Subcutaneous abdominal adipose tissue (tissue), 5 donors: ENCODE data around the gene EFCAB12.

ENCODE experiments used
- H3K27ac ChIP-seq: one replicate; pipeline ENCODE4 v1.7.0; 2013; ENCODE audit warnings: low read depth, mild to moderate bottlenecking, inconsistent platforms, low read length, moderate library complexity
- H3K27me3 ChIP-seq, 5 donors: one replicate each; pipeline ENCODE4 v1.7.0; 2013; ENCODE audit warnings: low read length in 5 of 5, inconsistent platforms in 1 of 5; ENCODE audit not compliant: control insufficient read depth in 5 of 5, insufficient read depth in 4 of 5
- H3K36me3 ChIP-seq, 5 donors: one replicate each; pipeline ENCODE4 v1.7.0; 2013; ENCODE audit warnings: low read length in 5 of 5; ENCODE audit not compliant: control insufficient read depth in 5 of 5, insufficient read depth in 5 of 5
- H3K4me1 ChIP-seq, 5 donors: one replicate each; pipeline ENCODE4 v1.7.0; 2013; ENCODE audit warnings: low read length in 5 of 5, mild to moderate bottlenecking in 3 of 5, moderate library complexity in 1 of 5; ENCODE audit not compliant: control insufficient read depth in 5 of 5, insufficient read depth in 5 of 5
- H3K4me3 ChIP-seq, 5 donors: one replicate each; pipeline ENCODE4 v1.7.0; 2013; ENCODE audit warnings: low read length in 5 of 5, low read depth in 1 of 5
- H3K9ac ChIP-seq, 5 donors: one replicate each; pipeline ENCODE4 v1.7.0; 2013; ENCODE audit warnings: low read length in 5 of 5, mild to moderate bottlenecking in 4 of 5, moderate library complexity in 3 of 5
- H3K9me3 ChIP-seq, 5 donors: one replicate each; pipeline ENCODE4 v1.7.0; 2013; ENCODE audit warnings: low read length in 5 of 5; ENCODE audit not compliant: control insufficient read depth in 5 of 5
- donor health status: healthy.
- donor health status: healthy.
- donor health status: healthy.
- donor health status: healthy.
- donor health status: healthy.

EFCAB12 gene

DNA sequence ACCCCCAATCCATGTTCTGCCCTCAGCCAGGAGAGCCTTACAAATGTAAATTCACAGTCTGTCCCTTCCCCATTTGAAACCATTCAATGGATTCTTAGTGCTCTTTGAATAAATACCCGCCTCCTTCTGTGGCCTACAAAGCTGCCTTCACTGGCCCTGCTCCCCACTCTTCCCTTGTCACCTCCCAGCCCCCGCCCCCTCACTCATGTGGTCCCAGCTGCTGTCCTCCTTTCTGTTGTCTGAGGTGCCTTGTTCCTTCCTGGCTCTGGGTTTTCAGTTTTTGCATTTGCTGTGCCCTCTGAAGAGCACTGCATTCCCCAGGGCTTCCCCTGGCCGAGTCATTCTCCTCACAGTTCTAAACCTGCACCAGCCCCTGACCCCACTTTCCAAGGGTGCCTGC lies 3.2 kb downstream of the EFCAB12 start:
- Histone ChIP-seq H3K9me3 (no peaks in the 10 kb centered on the region), H3K4me3 (no peak overlapping the region), H3K4me1 (peaks cover 0 to 19% (median 14%) of the 10 kb centered on the region in 5 donors), H3K27me3 (no peaks in the 10 kb centered on the region), H3K36me3 (peaks cover 0 to 6% (median 0%) of the 10 kb centered on the region in 5 donors), H3K27ac (no peak overlapping the region), H3K9ac (no peak overlapping the region)

DNA sequence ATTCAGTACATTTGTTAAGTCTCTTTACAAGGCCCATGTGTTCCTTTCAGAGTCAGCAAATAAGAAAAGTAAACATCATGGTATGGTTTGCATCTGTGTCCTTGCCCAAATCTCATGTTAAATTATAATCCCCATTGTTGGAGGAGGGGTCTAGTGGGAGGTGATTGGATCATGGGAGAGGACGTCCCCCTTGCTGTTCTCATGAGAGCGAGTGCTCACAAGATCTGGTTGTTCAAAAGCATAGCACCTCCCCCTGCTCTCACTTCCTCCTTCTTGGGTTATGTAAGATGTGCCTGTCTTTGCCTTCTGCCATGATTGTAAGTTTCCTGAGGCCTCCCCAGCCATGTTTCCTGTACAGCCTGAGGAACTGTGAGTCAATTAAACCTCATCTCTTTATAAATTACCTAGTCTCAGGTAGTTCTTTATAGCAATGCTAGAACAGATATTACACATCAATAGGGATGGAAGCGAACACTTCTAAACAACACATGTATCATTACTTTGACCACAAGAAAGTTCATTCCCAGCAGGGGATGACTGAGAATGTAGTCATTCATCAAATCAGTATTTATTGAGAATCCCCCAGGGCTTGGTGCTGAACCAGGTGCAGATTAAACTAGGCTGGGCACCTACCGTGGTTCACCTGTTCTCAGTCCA lies 4.1 kb downstream of the EFCAB12 start:
- H3K36me3 ChIP-seq: no peaks in the 10 kb centered on the region
- no peaks in the 10 kb centered on the region for H3K27me3 ChIP-seq
- H3K9me3 ChIP-seq: no peaks in the 10 kb centered on the region
- no peak overlapping the region for H3K9ac ChIP-seq
- peaks cover 0 to 19% (median 14%) of the 10 kb centered on the region in 5 donors for H3K4me1 ChIP-seq
- H3K4me3 ChIP-seq: no peak overlapping the region
- no peak overlapping the region for H3K27ac ChIP-seq

DNA sequence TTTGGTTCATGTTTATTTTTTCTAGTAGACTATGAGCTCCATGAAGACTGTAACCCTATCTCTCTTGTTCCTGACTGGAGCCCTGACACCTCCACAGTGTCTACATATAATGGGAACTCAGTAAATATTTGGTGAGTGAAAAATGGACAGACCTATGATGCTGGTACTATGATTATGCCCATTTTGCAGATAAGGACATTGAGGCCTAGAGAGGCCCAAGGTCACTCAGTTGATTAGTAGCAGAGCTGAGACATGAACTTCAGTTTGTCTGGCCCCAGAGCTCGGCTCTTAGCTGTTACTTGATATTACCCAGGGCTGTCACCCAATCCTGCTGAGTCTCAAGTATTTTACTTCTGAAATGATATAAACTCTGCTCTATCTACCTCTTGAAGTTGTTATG lies 5.5 kb downstream of the EFCAB12 start:
- H3K27ac ChIP-seq: no peak overlapping the region
- no peaks in the 10 kb centered on the region for H3K9me3 ChIP-seq
- H3K36me3 ChIP-seq: no peaks in the 10 kb centered on the region
- peaks cover 0 to 18% (median 13%) of the 10 kb centered on the region in 5 donors for H3K4me1 ChIP-seq
- no peak overlapping the region for H3K9ac ChIP-seq
- no peak overlapping the region for H3K4me3 ChIP-seq
- no peaks in the 10 kb centered on the region for H3K27me3 ChIP-seq

DNA sequence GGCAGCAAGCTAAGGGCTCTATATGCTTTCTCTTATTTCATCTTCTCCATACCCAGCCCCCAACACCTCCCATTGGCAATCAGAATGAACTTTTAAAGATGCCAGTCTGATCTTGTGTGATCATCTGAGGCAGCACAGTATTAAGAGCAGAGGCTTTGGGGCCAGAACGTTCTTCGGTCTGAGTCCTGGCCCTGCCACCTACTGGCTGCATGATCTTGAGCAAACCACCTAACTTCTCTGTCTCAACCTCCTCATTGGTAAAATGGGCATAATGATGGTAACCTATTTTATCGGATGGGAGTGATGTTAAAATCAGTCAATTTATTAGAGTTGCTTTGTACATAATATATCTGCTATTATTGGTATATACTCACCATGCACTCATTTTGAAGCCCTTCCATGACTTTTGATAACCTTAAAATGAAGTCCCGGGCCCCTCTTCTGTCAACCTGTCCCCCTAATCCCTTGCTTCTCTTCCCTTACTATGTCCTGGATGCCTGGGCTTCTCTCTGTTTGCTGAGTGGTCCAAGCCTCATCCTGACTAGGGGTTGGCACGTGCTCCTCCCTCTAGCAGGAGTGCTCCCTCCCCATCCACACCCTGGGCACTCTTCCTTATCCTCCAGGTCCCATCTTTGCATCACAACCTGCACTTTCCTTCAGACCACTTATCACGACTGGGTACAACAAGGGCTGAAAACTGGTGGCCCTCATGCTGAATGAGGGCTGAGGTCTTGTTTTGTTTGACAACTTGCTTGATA lies 6.3 kb downstream of the EFCAB12 start:
- H3K9ac ChIP-seq: no peak overlapping the region
- H3K4me3 ChIP-seq: no peak overlapping the region
- no peaks in the 10 kb centered on the region for H3K36me3 ChIP-seq
- peaks cover 0 to 18% (median 16%) of the 10 kb centered on the region in 5 donors for H3K4me1 ChIP-seq
- H3K27ac ChIP-seq: no peak overlapping the region
- no peaks in the 10 kb centered on the region for H3K9me3 ChIP-seq
- no peaks in the 10 kb centered on the region for H3K27me3 ChIP-seq

DNA sequence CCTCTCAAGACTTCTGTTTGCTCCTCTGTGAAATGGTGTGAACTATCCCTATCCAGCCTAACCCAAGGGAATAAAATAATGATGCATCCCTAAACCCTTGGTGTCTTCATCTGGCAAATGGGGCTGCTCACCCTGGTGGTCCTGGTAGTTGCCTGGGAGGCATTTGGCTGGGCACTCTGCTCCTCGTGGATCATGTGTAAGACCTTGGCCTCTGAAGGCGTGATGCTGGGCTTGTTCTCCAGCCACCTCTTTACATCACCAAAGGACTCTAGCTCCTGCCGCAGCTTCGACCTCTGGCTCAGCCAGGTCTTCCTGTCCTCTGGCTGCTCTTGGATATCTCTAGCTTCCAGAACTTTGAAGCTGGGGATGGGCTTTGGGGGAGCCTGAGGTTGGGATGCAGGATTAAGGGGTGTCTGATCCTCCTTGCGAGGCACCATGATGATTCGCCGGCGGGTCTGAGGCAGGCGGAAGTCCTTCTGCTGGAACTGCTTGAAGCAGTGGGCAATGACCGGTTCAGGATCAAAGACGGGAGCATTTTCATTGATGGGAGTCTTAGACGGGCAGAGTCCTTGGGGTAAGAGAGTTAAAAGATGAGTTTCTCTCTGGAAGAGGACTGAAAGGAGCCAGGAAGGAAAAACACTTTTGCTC lies 7.1 kb downstream of the EFCAB12 start:
- Histone ChIP-seq H3K27me3 (no peaks in the 10 kb centered on the region), H3K4me3 (no peak overlapping the region), H3K4me1 (peaks cover 0 to 18% (median 16%) of the 10 kb centered on the region in 5 donors), H3K9me3 (no peaks in the 10 kb centered on the region), H3K36me3 (no peaks in the 10 kb centered on the region), H3K27ac (no peak overlapping the region), H3K9ac (no peak overlapping the region)

DNA sequence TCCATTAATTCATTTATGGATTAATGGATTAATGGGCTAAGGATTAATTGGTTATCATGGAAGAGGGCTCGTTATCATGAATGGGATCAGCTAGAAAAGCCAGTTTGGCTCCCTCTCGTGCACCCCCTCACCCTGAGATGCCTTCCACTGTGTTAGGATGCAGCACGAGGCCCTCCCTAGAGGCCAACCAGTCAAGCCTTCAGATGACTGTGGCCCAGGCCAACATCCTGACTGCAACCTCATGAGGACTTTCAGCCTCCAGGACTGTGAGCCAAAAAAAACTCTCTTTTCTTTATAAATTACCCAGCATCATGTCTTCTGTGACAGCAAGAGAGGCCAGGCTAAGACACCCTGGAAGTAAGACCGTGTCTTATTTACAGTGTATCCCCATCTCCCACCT lies 9.0 kb downstream of the EFCAB12 start:
- H3K4me1 ChIP-seq: peaks cover 0 to 18% (median 16%) of the 10 kb centered on the region in 5 donors
- H3K27ac ChIP-seq: no peak overlapping the region

DNA sequence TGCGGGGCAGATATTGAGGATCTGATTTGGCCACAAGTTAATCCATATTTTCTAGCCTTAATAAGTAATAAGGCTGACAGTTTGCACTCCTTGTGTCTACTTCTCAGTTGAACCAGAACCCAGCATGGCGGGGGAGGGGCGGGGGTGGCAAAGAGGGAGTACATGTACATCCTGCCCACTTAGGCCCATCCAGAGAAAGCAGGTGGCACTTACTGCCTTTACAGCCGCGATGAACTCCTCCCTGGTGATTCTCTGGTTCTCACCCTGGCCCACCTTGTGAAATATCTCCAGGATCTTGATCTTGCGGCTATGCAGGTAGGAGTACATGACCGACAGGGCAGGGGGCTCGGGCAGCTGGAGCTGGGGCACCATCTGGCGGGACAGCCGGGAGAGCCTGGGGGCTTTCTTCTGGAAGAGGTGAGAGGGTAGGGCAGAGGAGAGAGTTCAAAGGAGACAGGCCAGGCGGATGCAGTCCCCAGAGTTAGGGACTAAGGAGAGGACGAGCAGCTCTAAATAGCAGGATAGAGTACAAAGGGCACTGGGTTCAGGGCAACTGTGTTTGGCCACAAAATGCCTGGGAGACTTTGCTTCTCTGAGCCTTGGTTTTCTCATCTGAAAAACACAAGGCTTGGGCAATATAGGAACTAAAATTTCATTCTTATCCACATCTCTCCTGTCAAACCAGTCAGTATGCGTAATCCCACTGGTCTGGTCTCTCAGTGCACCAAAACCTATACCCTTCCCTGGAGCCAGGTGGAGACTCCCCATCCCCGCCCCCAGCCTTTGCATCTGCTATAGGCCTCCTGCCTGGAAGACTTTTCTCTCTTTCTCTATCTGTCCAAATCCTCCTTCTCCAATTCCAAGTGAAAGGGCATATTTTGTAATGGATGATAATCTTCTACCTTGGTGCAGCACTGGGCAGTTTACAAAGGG lies 10.1 kb downstream of the EFCAB12 start:
- Histone ChIP-seq H3K27me3 (no peaks in the 10 kb centered on the region), H3K36me3 (no peaks in the 10 kb centered on the region), H3K4me1 (peaks cover 0 to 18% (median 16%) of the 10 kb centered on the region in 5 donors), H3K9me3 (no peaks in the 10 kb centered on the region), H3K27ac (peak overlapping the region; percentile 14), H3K4me3 (peak overlapping the region in 1 of 5 donors; percentile 3), H3K9ac (no peak overlapping the region)

More for the DNA sequence above, 9.0 kb downstream of the EFCAB12 start:
- H3K9me3 ChIP-seq: no peaks in the 10 kb centered on the region
- no peak overlapping the region for H3K4me3 ChIP-seq
- H3K9ac ChIP-seq: no peak overlapping the region
- no peaks in the 10 kb centered on the region for H3K27me3 ChIP-seq
- H3K36me3 ChIP-seq: no peaks in the 10 kb centered on the region

DNA sequence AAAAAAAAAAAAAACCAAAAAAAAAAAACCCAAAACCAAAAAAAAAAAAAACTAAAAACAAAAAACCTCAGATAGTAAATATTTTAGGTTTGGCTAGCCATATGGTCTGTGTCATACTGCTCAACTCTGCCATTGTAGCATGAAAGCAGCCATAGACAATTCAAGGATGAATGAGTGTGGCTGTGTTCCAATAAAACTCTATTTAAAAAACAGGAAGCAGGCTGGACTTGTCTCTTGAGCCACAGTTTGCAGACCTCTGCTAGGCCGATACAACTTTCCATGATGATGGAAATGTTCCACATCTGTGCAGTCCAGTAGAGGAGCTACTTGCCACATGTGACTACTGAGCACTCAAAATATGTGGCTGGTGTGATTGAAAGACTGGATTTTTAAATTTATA lies 11.1 kb downstream of the EFCAB12 start:
- Histone ChIP-seq H3K9me3 (no peaks in the 10 kb centered on the region), H3K36me3 (no peaks in the 10 kb centered on the region), H3K4me1 (peaks cover 0 to 19% (median 17%) of the 10 kb centered on the region in 5 donors), H3K9ac (no peak overlapping the region), H3K27me3 (no peaks in the 10 kb centered on the region), H3K27ac (no peak overlapping the region), H3K4me3 (no peak overlapping the region)

DNA sequence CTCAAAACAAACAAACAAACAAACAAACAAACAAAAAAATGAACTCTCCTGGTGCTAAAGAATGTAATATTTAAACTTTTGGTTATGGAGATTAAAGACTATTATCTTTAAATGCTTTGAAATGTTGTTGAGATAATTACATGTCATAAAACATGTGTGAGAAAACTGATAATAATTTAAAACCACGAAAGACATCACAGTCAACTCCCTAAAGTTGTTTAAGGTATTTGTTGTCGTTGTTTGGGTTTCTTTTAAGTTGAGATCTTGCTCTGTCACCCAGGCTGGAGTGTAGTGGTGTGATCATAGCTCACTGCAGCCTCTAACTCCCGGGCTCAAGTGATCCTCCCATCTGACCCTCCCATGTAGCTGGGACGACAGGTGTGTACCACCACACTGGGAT lies 12.0 kb downstream of the EFCAB12 start:
- Histone ChIP-seq H3K4me3 (no peak overlapping the region), H3K9me3 (no peaks in the 10 kb centered on the region), H3K4me1 (peaks cover 0 to 19% (median 17%) of the 10 kb centered on the region in 5 donors), H3K27me3 (no peaks in the 10 kb centered on the region), H3K9ac (no peak overlapping the region), H3K36me3 (no peaks in the 10 kb centered on the region), H3K27ac (no peak overlapping the region)
